GM23338 (cell line): ENCODE results near the gene REG1B. TPM values are rescaled to one million over a fixed set of nuclear protein-coding genes. Genes with fewer than 3 reads are reported as not detected.

Experiments used
- ATAC-seq: fragments of 200-7000 bp; cut with Tn5 transposase; 3 replicates; pipeline ENCODE4 v1.9.1; 2020
- DNase-seq: peaks from one replicate; pipeline ENCODE4 v3.0.0-alpha.2; 2015; ENCODE audit warnings: low spot score
- H2AFZ ChIP-seq: fragments of 200-600 bp; sonication (generic); 2 replicates; pipeline ENCODE4 v1.8.0; 2016; ENCODE audit warnings: antibody characterized with exemption, mild to moderate bottlenecking, moderate library complexity
- H3F3A ChIP-seq: fragments of 200-600 bp; sonication (generic); replicated peaks from 2 replicates; pipeline ENCODE4 v1.8.0; 2017; ENCODE audit warnings: antibody characterized with exemption, mixed run types, low read depth
- H3K27ac ChIP-seq: fragments of 200-600 bp; sonication (generic); 2 replicates; pipeline ENCODE4 v1.6.1; 2016; ENCODE audit warnings: low read depth
- H3K27me3 ChIP-seq: fragments of 200-600 bp; sonication (generic); 2 replicates; pipeline ENCODE4 v1.8.0; 2016; ENCODE audit warnings: mild to moderate bottlenecking, mixed run types, moderate library complexity; ENCODE audit not compliant: insufficient read depth
- H3K36me3 ChIP-seq: fragments of 200-600 bp; sonication (generic); 2 replicates; pipeline ENCODE4 v1.8.0; 2016; ENCODE audit warnings: mild to moderate bottlenecking; ENCODE audit not compliant: insufficient read depth
- H3K4me1 ChIP-seq: fragments of 200-600 bp; sonication (generic); 2 replicates; pipeline ENCODE4 v1.8.0; 2016; ENCODE audit warnings: mild to moderate bottlenecking, moderate library complexity; ENCODE audit not compliant: insufficient read depth
- H3K4me2 ChIP-seq: fragments of 200-600 bp; sonication (generic); 2 replicates; pipeline ENCODE4 v1.7.1; 2017; ENCODE audit warnings: mixed run types
- H3K4me3 ChIP-seq: fragments of 200-600 bp; sonication (generic); 2 replicates; pipeline ENCODE4 v1.6.1; 2016; ENCODE audit warnings: mixed run types
- H3K79me2 ChIP-seq: fragments of 200-600 bp; sonication (generic); replicated peaks from 2 replicates; pipeline ENCODE4 v1.8.0; 2017; ENCODE audit warnings: mild to moderate bottlenecking; ENCODE audit not compliant: insufficient read depth
- H3K9me2 ChIP-seq: fragments of 200-600 bp; sonication (generic); 2 replicates; pipeline ENCODE4 v1.8.0; 2017; ENCODE audit not compliant: insufficient read depth
- H4K20me1 ChIP-seq: fragments of 200-600 bp; sonication (generic); replicated peaks from 2 replicates; pipeline ENCODE4 v1.8.0; 2017; ENCODE audit warnings: mild to moderate bottlenecking; ENCODE audit not compliant: insufficient read depth
- H3K27ac Mint-ChIP-seq: 2 replicates; pipeline ENCODE4 v1.8.0; 2020; ENCODE audit warnings: inconsistent platforms, mild to moderate bottlenecking, moderate library complexity, mixed read lengths
- H3K27me3 Mint-ChIP-seq: 3 replicates; pipeline ENCODE4 v1.8.0; 2022; ENCODE audit warnings: low read depth, mild to moderate bottlenecking, moderate library complexity, mixed read lengths, inconsistent platforms; ENCODE audit not compliant: insufficient read depth, poor library complexity
- H3K36me3 Mint-ChIP-seq: 3 replicates; pipeline ENCODE4 v1.8.0; 2021; ENCODE audit warnings: low read depth, mild to moderate bottlenecking, inconsistent platforms, moderate library complexity, mixed read lengths
- H3K4me1 Mint-ChIP-seq: 3 replicates; pipeline ENCODE4 v1.8.0; 2020; ENCODE audit warnings: mild to moderate bottlenecking, inconsistent platforms, mixed read lengths
- H3K4me3 Mint-ChIP-seq: 3 replicates; pipeline ENCODE4 v1.8.0; 2021; ENCODE audit warnings: moderate library complexity, mild to moderate bottlenecking, inconsistent platforms, mixed read lengths
- H3K9me3 Mint-ChIP-seq: 3 replicates; pipeline ENCODE4 v1.8.0; 2020; ENCODE audit warnings: moderate library complexity, mild to moderate bottlenecking, inconsistent platforms, mixed read lengths
- CREB1 ChIP-seq: fragments of 250-450 bp; sonication (Bioruptor Pico); IDR thresholded peaks from 2 replicates; pipeline ENCODE4 v1.5.0; 2020; ENCODE audit warnings: low read depth, mild to moderate bottlenecking, moderate library complexity
- CTCF ChIP-seq, 2 experiments: fragments of 200-600 bp in 1 of 2; sonication (generic) in 1 of 2; conservative IDR thresholded peaks; 2 replicates each; pipeline versions ENCODE4 v1.5.1 to v1.6.1; 2016 to 2017; ENCODE audit warnings: antibody characterized with exemption in 2 of 2, low read depth in 2 of 2, mild to moderate bottlenecking in 2 of 2, moderate library complexity in 1 of 2
- ETS1 ChIP-seq: IDR thresholded peaks from 2 replicates; pipeline ENCODE4 v1.6.1; 2016; ENCODE audit warnings: antibody characterized with exemption
- EZH2 ChIP-seq: fragments of 200-600 bp; sonication (generic); IDR thresholded peaks from one replicate; pipeline ENCODE4 v1.8.0; 2017; ENCODE audit warnings: antibody characterized with exemption, mild to moderate bottlenecking, low read depth; ENCODE audit not compliant: unreplicated experiment
- EZH2phosphoT487 ChIP-seq: fragments of 200-600 bp; sonication (generic); IDR thresholded peaks from one replicate; pipeline ENCODE4 v1.8.1; 2018; ENCODE audit warnings: antibody characterized with exemption; ENCODE audit not compliant: unreplicated experiment
- JUNB ChIP-seq: IDR thresholded peaks from one replicate; pipeline ENCODE4 v1.6.1; 2016; ENCODE audit warnings: antibody characterized with exemption; ENCODE audit not compliant: unreplicated experiment
- NANOG ChIP-seq: IDR thresholded peaks from 2 replicates; pipeline ENCODE4 v1.6.1; 2016; ENCODE audit warnings: antibody characterized with exemption, borderline replicate concordance
- POLR2AphosphoS5 ChIP-seq: IDR thresholded peaks from 2 replicates; pipeline ENCODE4 v1.6.1; 2016; ENCODE audit warnings: antibody characterized with exemption, low read depth
- REST ChIP-seq: IDR thresholded peaks from one replicate; pipeline ENCODE4 v1.6.1; 2018; ENCODE audit warnings: antibody characterized with exemption; ENCODE audit not compliant: unreplicated experiment
- STAT1 ChIP-seq: IDR thresholded peaks from one replicate; pipeline ENCODE4 v1.6.1; 2016; ENCODE audit warnings: antibody characterized with exemption; ENCODE audit not compliant: unreplicated experiment
- ZNF331 ChIP-seq: fragments of 250-450 bp; sonication (Bioruptor Pico); IDR thresholded peaks from 2 replicates; pipeline ENCODE4 v1.5.0; 2020; ENCODE audit warnings: low read depth, mild to moderate bottlenecking, moderate library complexity
- ZNF462 ChIP-seq: fragments of 250-450 bp; sonication (Bioruptor Pico); IDR thresholded peaks from 2 replicates; pipeline ENCODE4 v1.5.0; 2020; ENCODE audit warnings: mild to moderate bottlenecking, moderate library complexity
- polyA plus RNA-seq: library from polyadenylated mRNA; unstranded; fragments of >200 nt; fragmentation: Nextera tagmentation; extraction: Ambion mirVana; gene quantifications from 2 replicates; pipeline ENCODE4 v1.2.1, GENCODE V29; 2016
- total RNA-seq: library from RNA; depleted of rRNA; stranded (reverse); fragments of >200 nt; shearing (Covaris generic); gene quantifications from 2 replicates; pipeline ENCODE4 v1.2.3, GENCODE V29; 2014

REG1B gene
- total and polyA plus RNA-seq, 2 experiments from 2014 or later: not detected

- H3K4me3 ChIP-seq: no peak overlapping the region
- H3K4me1 ChIP-seq: peaks cover 10% of the 10 kb centered on the region; the same call in 1 of the 2 replicates
- no peak for ATAC-seq
- no peak overlapping the region for H3K27ac ChIP-seq
- no peaks in the 10 kb centered on the region for H3K36me3 ChIP-seq
- no peak overlapping the region for H3K27ac Mint-ChIP-seq
- H3K9me3 Mint-ChIP-seq: peaks cover 6% of the 10 kb centered on the region; the same call in 2 of the 3 replicates
- no peak for DNase-seq
- no peak overlapping the region for H2AFZ ChIP-seq
- peaks cover 2% of the 10 kb centered on the region for H3K27me3 Mint-ChIP-seq
- H3K27me3 ChIP-seq: no peaks in the 10 kb centered on the region
- H3F3A ChIP-seq: no peaks in the 10 kb centered on the region
- no peaks in the 10 kb centered on the region for H3K79me2 ChIP-seq
- no peak overlapping the region for H3K4me3 Mint-ChIP-seq
- peaks cover 8% of the 10 kb centered on the region; the same call in 2 of the 3 replicates for H3K4me1 Mint-ChIP-seq
- H3K9me2 ChIP-seq: peaks cover 12% of the 10 kb centered on the region; the same call in 1 of the 2 replicates
- H3K36me3 Mint-ChIP-seq: no peaks in the 10 kb centered on the region; the same call in 2 of the 3 replicates
- H4K20me1 ChIP-seq: no peaks in the 10 kb centered on the region
- TF ChIP-seq CREB1 (CRISPR knock-in tag) (no peak), POLR2AphosphoS5 (no peak), EZH2phosphoT487 (no peak), ETS1 (no peak), STAT1 (no peak), ZNF331 (CRISPR knock-in tag) (no peak), NANOG (no peak), EZH2 (no peak), ZNF462 (CRISPR knock-in tag) (no peak), CTCF (conservative IDR thresholded peaks at IDR 0.05; ENCODE audit: low read depth in 2 of 2) (no peak), JUNB (no peak), REST (no peak)
- no peak overlapping the region for H3K4me2 ChIP-seq
These were observed 2.4 kb downstream of the REG1B start for GRCh38 chr2:79085382-79085781.
